ENCODE data around the gene PANK4. TPM values are rescaled to one million over a fixed set of nuclear protein-coding genes. Genes with fewer than 3 reads are reported as not detected.
"Not testable (repeated sequence)": the region's sequence is repeated elsewhere in the genome, so short reads cannot be mapped to it uniquely, and the experiment has no call there.

PANK4 gene
- total and polyA plus RNA-seq, 8 donors = 9.7 to 26.4 (median 11.6) TPM

DNA sequence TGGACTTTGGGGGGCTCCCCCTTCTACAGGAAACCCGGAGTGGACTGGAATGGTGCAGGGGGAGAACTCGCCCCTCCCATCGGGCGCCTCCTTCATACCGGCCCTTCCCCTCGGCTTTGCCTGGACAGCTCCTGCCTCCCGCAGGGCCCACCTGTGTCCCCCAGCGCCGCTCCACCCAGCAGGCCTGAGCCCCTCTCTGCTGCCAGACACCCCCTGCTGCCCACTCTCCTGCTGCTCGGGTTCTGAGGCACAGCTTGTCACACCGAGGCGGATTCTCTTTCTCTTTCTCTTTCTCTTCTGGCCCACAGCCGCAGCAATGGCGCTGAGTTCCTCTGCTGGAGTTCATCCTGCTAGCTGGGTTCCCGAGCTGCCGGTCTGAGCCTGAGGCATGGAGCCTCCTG is 29.9 kb upstream of the PANK4 start, which contains the start of gene TNFRSF14:
TSS of gene TNFRSF14 (plus strand) at position 95 of the 401 bp plus-strand sequence. CDS start at position 389, 294 bp downstream.
- 7 to 18% methylated on average over 16 of the region's 16 CpGs for WGBS, 2 donors
- H3K4me1 ChIP-seq = peaks cover 0 to 4% (median 0%) of the 10 kb centered on the region in 3 donors
- H3K9me3 ChIP-seq = no peaks in the 10 kb centered on the region
- H3K27ac ChIP-seq = peak within 1 kb of the TSS; percentile 37 to 85 (median 82)
- FAIRE-seq (no peak), DNase-seq (peak in 2 of 6 donors; percentile 55 to 80), ATAC-seq (peak; percentile 53 to 71 (median 68))
- H3K36me3 ChIP-seq = no peaks in the 10 kb centered on the region
- TF ChIP-seq CTCF (IDR thresholded peaks at IDR 0.05) = no peak
- intact Hi-C loops (cut with DNase I) = no loop called here
- H3K27me3 ChIP-seq = no peaks in the 10 kb centered on the region
- peak within 1 kb of the TSS; percentile 41 to 70 (median 54) for H3K4me3 ChIP-seq

DNA sequence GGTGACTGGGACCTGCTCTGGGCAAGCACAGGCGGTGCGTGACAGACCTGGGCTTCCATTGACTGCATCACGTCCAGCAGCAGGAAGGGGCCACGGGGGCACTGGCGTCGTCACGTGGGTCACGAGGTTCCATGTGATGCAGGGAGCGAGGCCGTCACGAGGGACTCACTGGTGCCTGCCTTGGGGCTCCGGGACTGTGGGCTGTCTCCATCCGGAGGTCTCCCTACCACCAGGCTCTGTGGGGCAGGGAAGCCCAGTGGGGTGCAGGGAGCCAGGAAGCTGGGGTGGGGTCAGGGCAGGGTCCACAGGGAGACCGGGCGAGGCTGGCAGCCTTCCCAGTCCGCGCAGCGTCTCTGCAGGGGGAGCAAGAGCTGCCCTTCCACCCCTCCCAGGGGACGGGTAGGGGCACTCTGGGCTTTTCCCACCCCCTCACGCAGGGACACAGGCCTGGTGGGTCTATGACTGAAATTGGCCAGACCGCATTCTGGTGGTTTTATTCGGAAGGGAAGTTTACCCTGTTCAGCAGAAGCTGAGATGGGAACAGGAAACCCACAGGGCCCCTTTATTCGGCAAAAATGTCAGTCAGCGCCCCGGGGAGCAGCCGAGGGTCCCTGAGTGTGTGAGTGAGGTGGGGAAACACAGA is 29.4 kb upstream of the PANK4 start:
- intact Hi-C loops (cut with DNase I) = no loop called here
- ATAC-seq (peak; percentile 35 to 72 (median 59)), FAIRE-seq (no peak), DNase-seq (peak; percentile 39 to 86 (median 70))
- peaks cover 0 to 4% (median 0%) of the 10 kb centered on the region in 3 donors for H3K4me1 ChIP-seq
- no peaks in the 10 kb centered on the region for H3K27me3 ChIP-seq
- WGBS, 2 donors = 17 to 27% methylated on average over 25 to 26 of the region's 26 CpGs
- H3K27ac ChIP-seq = peak overlapping the region; percentile 37 to 85 (median 82)
- H3K4me3 ChIP-seq = peak overlapping the region; percentile 41 to 70 (median 54)
- H3K9me3 ChIP-seq = no peaks in the 10 kb centered on the region
- H3K36me3 ChIP-seq = no peaks in the 10 kb centered on the region
- no peak for TF ChIP-seq CTCF (IDR thresholded peaks at IDR 0.05)

GRCh38 chr1:2554621-2555387 is 28.4 kb upstream of the PANK4 start:
- TF ChIP-seq CTCF (IDR thresholded peaks at IDR 0.05) = no peak
- ATAC-seq (peak in 1 of 4 donors; percentile 15), FAIRE-seq (no peak), DNase-seq (peak in 3 of 6 donors; percentile 37 to 68 (median 46))
- H3K36me3 ChIP-seq = no peaks in the 10 kb centered on the region
- peaks cover 0 to 4% (median 0%) of the 10 kb centered on the region in 3 donors for H3K4me1 ChIP-seq
- H3K27me3 ChIP-seq = no peaks in the 10 kb centered on the region
- intact Hi-C loops (cut with DNase I) = no loop called here
- peak overlapping the region in 2 of 4 donors; percentile 85 for H3K27ac ChIP-seq
- H3K4me3 ChIP-seq = no peak overlapping the region
- H3K9me3 ChIP-seq = no peaks in the 10 kb centered on the region
- WGBS, 2 donors = 55 to 58% methylated on average over 19 of the region's 19 CpGs

- H3K27ac ChIP-seq = no peak overlapping the region
- 78 to 82% methylated on average over 27 to 30 of the region's 30 CpGs for WGBS, 2 donors
- intact Hi-C loops (cut with DNase I) = no loop called here
- ATAC-seq = no peak
- no peak overlapping the region for H3K4me3 ChIP-seq
- no peaks in the 10 kb centered on the region for H3K27me3 ChIP-seq
- no peaks in the 10 kb centered on the region for H3K36me3 ChIP-seq
- TF ChIP-seq CTCF (IDR thresholded peaks at IDR 0.05) = no peak
- no peaks in the 10 kb centered on the region for H3K9me3 ChIP-seq
- peak in 2 of 6 donors; percentile 34 to 64 for DNase-seq
- H3K4me1 ChIP-seq = peaks cover 3 to 7% (median 3%) of the 10 kb centered on the region in 3 donors
- no peak for FAIRE-seq
These were observed 27.6 kb upstream of the PANK4 start for GRCh38 chr1:2553871-2554620.

GRCh38 chr1:2553076-2553475 is 26.7 kb upstream of the PANK4 start:
- WGBS, 2 donors = 40 to 44% methylated on average over 5 to 8 of the region's 9 CpGs
- H3K27ac ChIP-seq = not testable (repeated sequence)

More at GRCh38 chr1:2553076-2553475, 26.7 kb upstream of the PANK4 start:
- intact Hi-C loops (cut with DNase I); H3K9me3 ChIP-seq; FAIRE-seq; H3K27me3 ChIP-seq; H3K36me3 ChIP-seq; H3K4me3 ChIP-seq; ATAC-seq: not testable (repeated sequence)
- H3K4me1 ChIP-seq = peaks cover 5 to 15% (median 6%) of the 10 kb centered on the region in 3 donors
- DNase-seq = peak in 2 of 6 donors; percentile 9 to 43

Data from pancreas (tissue), 10 donors.